ENCODE data around the gene IL17RE. TPM values are rescaled to one million over a fixed set of nuclear protein-coding genes. Genes with fewer than 3 reads are reported as not detected.
A peak's percentile ranks its signal among the peaks of the same experiment; 100 is the strongest.

IL17RE gene
- total and polyA plus RNA-seq, 2 of the 13 experiments (the other 11 are each of a cell fraction or from before 2014, with no cell fraction given): 14.5 to 24.1 TPM

DNA sequence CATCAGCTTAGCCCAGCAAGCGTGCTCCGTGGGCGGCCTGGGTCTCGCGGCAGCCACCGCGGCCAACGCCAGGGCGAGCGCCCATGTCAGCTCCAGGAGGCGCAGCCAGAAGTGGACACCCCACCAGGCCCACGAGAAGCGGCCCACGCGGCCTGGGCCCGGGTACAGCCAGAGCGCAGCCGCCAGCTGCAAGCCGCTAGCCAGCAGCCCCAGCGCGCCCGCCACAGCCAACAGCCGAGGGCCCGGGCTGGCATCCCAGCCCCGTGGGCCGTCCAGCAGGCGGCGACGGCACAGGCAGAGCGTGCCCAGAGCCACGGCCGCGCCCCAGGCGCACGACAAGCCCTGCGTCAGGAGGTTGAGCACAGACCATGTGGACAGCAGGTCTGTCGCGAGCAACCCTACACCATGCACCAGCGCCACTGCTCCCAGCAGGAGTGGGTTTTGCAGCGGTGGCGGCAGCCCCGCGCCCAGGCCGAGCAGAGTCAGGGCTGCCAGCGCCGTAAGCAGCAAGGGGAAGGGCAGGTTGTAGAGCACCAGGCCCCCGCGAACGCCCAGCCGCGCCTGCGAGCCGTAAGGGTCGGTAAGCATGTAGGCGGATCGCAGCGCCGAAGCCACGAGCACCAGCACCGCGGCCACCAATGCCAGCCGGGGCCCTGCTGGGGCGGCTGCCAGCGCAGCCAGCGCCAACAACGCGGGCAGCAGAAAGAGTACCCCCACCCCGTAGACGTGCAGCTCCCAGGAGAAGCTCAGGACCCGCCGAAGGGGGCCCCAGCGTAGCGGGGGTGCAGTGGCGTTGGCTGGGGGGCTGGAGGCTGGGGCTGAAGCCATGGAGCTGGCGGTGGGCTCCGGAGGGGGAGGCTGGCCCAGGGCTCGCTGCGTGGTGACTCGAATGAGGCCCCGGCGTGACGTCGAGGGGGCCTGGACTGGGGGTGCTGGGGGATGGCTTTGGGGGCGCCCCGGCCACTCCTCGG, 44.7 kb downstream of the IL17RE start (continued):
- TF ChIP-seq, protein P1, sequence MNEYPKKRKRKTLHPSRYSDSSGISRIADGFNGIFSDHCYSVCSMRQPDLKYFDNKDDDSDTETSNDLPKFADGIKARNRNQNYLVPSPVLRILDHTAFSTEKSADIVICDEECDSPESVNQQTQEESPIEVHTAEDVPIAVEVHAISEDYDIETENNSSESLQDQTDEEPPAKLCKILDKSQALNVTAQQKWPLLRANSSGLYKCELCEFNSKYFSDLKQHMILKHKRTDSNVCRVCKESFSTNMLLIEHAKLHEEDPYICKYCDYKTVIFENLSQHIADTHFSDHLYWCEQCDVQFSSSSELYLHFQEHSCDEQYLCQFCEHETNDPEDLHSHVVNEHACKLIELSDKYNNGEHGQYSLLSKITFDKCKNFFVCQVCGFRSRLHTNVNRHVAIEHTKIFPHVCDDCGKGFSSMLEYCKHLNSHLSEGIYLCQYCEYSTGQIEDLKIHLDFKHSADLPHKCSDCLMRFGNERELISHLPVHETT (CRISPR knock-in tag; conservative IDR thresholded peaks at IDR 0.05): no peak
- TF ChIP-seq IRF9 (CRISPR knock-in tag; IDR thresholded peaks at IDR 0.05; ENCODE audit: borderline replicate concordance) (peak; percentile 36; the same call in 1 of the 2 replicates), RBAK (CRISPR knock-in tag; IDR thresholded peaks at IDR 0.05) (no peak), HMGA1 (CRISPR knock-in tag; conservative IDR thresholded peaks at IDR 0.05) (no peak), ZC3H13 (CRISPR knock-in tag; IDR thresholded peaks at IDR 0.05) (peak; percentile 74), ELF4 (CRISPR knock-in tag; IDR thresholded peaks at IDR 0.05; ENCODE audit: borderline replicate concordance) (0 out of 2 replicates have a peak, but pooled peaks have one; percentile 39), CBFB (CRISPR knock-in tag; IDR thresholded peaks at IDR 0.05) (no peak; the same call in 1 of the 2 replicates), PHF5A (CRISPR knock-in tag; IDR thresholded peaks at IDR 0.05; ENCODE audit: low read depth, unreplicated experiment) (no peak), PRPF4 (IDR thresholded peaks at IDR 0.05; ENCODE audit: low read depth, low read length, poor library complexity, severe bottlenecking) (no peak), RBM22 (optimal IDR thresholded peaks at IDR 0.05; ENCODE audit: low read length) (no peak), PLSCR1 (CRISPR knock-in tag; IDR thresholded peaks at IDR 0.05; ENCODE audit: borderline replicate concordance) (no peak), ZFP90 (CRISPR knock-in tag; IDR thresholded peaks at IDR 0.05; ENCODE audit: borderline replicate concordance) (peak; percentile 75; the same call in 1 of the 2 replicates), SOX6 (IDR thresholded peaks at IDR 0.05) (no peak), SOX6 (CRISPR knock-in tag; IDR thresholded peaks at IDR 0.05) (peak; percentile 57), GFI1 (CRISPR knock-in tag; IDR thresholded peaks at IDR 0.05; ENCODE audit: borderline replicate concordance) (peak; percentile 62), RFX3 (CRISPR knock-in tag; IDR thresholded peaks at IDR 0.05) (no peak), ZNF629 (CRISPR knock-in tag; conservative IDR thresholded peaks at IDR 0.05) (peak; percentile 50; the same call in 1 of the 2 replicates)
- TF ChIP-seq, protein P2, sequence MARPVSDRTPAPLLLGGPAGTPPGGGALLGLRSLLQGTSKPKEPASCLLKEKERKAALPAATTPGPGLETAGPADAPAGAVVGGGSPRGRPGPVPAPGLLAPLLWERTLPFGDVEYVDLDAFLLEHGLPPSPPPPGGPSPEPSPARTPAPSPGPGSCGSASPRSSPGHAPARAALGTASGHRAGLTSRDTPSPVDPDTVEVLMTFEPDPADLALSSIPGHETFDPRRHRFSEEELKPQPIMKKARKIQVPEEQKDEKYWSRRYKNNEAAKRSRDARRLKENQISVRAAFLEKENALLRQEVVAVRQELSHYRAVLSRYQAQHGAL (CRISPR knock-in tag; IDR thresholded peaks at IDR 0.05; ENCODE audit: not compliant biosample characterization): peak; percentile 69

Data from HepG2 (cell line).